Colonic mucosa (tissue), 4 donors: ENCODE data around the gene RANBP6. TPM values are rescaled to one million over a fixed set of nuclear protein-coding genes. Genes with fewer than 3 reads are reported as not detected.
A peak's percentile ranks its signal among the peaks of the same experiment; 100 is the strongest.
"Not testable (repeated sequence)": the region's sequence is repeated elsewhere in the genome, so short reads cannot be mapped to it uniquely, and the experiment has no call there.

ENCODE experiments used
- DNase-seq: peaks from one replicate; pipeline ENCODE4 v3.0.0-alpha.2; 2020
- H3K27ac ChIP-seq: fragments of 200-600 bp; one replicate; pipeline ENCODE4 v1.8.0; 2021
- H3K27me3 ChIP-seq: fragments of 200-600 bp; one replicate; pipeline ENCODE4 v1.8.0; 2021
- H3K36me3 ChIP-seq: fragments of 200-600 bp; one replicate; pipeline ENCODE4 v1.8.0; 2021
- H3K4me1 ChIP-seq: fragments of 200-600 bp; one replicate; pipeline ENCODE4 v1.8.0; 2021; ENCODE audit warnings: mild to moderate bottlenecking
- H3K4me3 ChIP-seq: fragments of 200-600 bp; one replicate; pipeline ENCODE4 v1.8.0; 2021
- H3K9ac ChIP-seq, 2 donors: one replicate each; pipeline ENCODE4 v1.7.0; 2013; ENCODE audit warnings: control low read depth in 2 of 2, low read depth in 2 of 2, low read length in 2 of 2
- H3K9me3 ChIP-seq: fragments of 200-600 bp; one replicate; pipeline ENCODE4 v1.8.0; 2021
- CTCF ChIP-seq: fragments of 200-600 bp; IDR thresholded peaks from one replicate; pipeline ENCODE4 v1.8.0; 2022; ENCODE audit warnings: antibody characterized with exemption, mild to moderate bottlenecking
- intact Hi-C: fragments of 100-400 bp; cut with DNase I; formaldehyde crosslinking; loops from one replicate; pipeline ENCODE4 v1.14.1; 2022
- total RNA-seq, 2 donors: library from RNA; stranded (reverse); fragmentation: NEBNext Ultra II Directional in 1 of 2; extraction: Animal tissue kit (Norgen Biotek cat#: 25700) in 1 of 2; gene quantifications; one replicate each; pipeline ENCODE4 v1.2.1, GENCODE V29; 2021
- donor health status: healthy.
- donor health status: DM: no; HTN: no; CAD: no.
- donor health status: DM: no; HTN: no; CAD: no.

Gene RANBP6
- total RNA-seq, 2 donors from 2014 or later: 6.7 to 9.9 TPM

- Histone ChIP-seq H3K9ac (no peak overlapping the region), H3K27ac (no peak overlapping the region), H3K27me3 (no peaks in the 10 kb centered on the region), H3K4me1 (no peaks in the 10 kb centered on the region), H3K4me3 (no peak overlapping the region), H3K36me3 (no peaks in the 10 kb centered on the region), H3K9me3 (no peaks in the 10 kb centered on the region)
- intact Hi-C loops: no loop called here
- TF ChIP-seq CTCF: peak; percentile 62
- DNase-seq: no peak
Measured at GRCh38 chr9:6024035-6024554, 8.7 kb upstream of the RANBP6 start.

- H3K4me1 ChIP-seq, DNase-seq, H3K36me3 ChIP-seq, H3K27me3 ChIP-seq, H3K27ac ChIP-seq, H3K4me3 ChIP-seq, intact Hi-C loops, H3K9me3 ChIP-seq, H3K9ac ChIP-seq: not testable (repeated sequence)
Measured at GRCh38 chr9:6016975-6017374, 1.6 kb upstream of the RANBP6 start.

GRCh38 chr9:6014670-6015270 lies 654 bp downstream of the RANBP6 start:
- H3K4me3 ChIP-seq: peak overlapping the region; percentile 64
- intact Hi-C loops: no loop called here
- DNase-seq: no peak
- H3K27me3 ChIP-seq: no peaks in the 10 kb centered on the region
- no peak for TF ChIP-seq CTCF
- H3K27ac ChIP-seq: peak overlapping the region; percentile 76
- no peaks in the 10 kb centered on the region for H3K9me3 ChIP-seq
- no peaks in the 10 kb centered on the region for H3K36me3 ChIP-seq
- H3K4me1 ChIP-seq: no peaks in the 10 kb centered on the region
- peak overlapping the region; percentile 85 to 89 for H3K9ac ChIP-seq

GRCh38 chr9:6008169-6008979 lies 7.0 kb downstream of the RANBP6 start:
- Histone ChIP-seq H3K9me3 (no peaks in the 10 kb centered on the region), H3K36me3 (no peaks in the 10 kb centered on the region), H3K4me1 (peaks cover 6% of the 10 kb centered on the region), H3K9ac (peak overlapping the region; percentile 79 to 90), H3K27ac (peak overlapping the region; percentile 88), H3K27me3 (no peaks in the 10 kb centered on the region), H3K4me3 (peak overlapping the region; percentile 72)
- TF ChIP-seq CTCF: no peak
- intact Hi-C loops: no loop called here
- DNase-seq: peak; percentile 95

GRCh38 chr9:6007770-6008168 lies 7.7 kb downstream of the RANBP6 start:
- no peaks in the 10 kb centered on the region for H3K27me3 ChIP-seq
- H3K9ac ChIP-seq: peak overlapping the region; percentile 90 to 92
- H3K9me3 ChIP-seq: no peaks in the 10 kb centered on the region
- peak overlapping the region; percentile 72 for H3K4me3 ChIP-seq
- H3K4me1 ChIP-seq: peaks cover 6% of the 10 kb centered on the region
- H3K36me3 ChIP-seq: no peaks in the 10 kb centered on the region
- peak; percentile 84 for DNase-seq
- intact Hi-C loops: no loop called here
- peak overlapping the region; percentile 88 for H3K27ac ChIP-seq
- no peak for TF ChIP-seq CTCF
